ENCODE results near the gene HPSE2.

HPSE2 gene

DNA sequence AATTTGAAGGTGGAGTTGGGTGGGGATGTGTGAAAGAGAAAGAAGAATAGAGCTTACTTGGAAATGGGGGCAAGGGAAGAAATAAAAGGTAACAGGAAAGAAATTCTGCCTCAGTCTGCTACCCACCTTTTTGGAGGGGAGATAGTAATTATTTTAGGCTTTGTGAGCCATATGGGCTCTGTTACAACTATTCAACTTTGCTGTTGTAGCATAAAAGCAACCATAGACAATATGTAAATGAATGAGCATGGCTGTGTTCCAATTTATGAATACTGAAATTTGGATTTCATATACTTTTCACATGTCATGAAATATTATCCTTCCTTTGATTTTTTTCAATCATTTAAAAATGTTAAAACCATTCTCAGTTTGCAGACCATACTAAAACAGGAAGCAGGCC lies 176.9 kb downstream of the HPSE2 start:
- Histone ChIP-seq H3K4me1 (ENCODE audit: control extremely low read depth in 1 of 4, control insufficient read depth in 4 of 4, insufficient read depth in 4 of 4, low read length in 3 of 4) (no peaks in the 10 kb centered on the region), H3K27ac (ENCODE audit: insufficient read depth in 1 of 2, low read depth in 1 of 2, low read length in 2 of 2, poor library complexity in 1 of 2, severe bottlenecking in 2 of 2) (no peak overlapping the region), H3K4me3 (ENCODE audit: control insufficient read depth in 1 of 7, extremely low read depth in 1 of 7, insufficient read depth in 4 of 7, low read depth in 2 of 7, low read length in 6 of 7) (no peak overlapping the region), H3K27me3 (replicated peaks in 2 of 5; ENCODE audit: control insufficient read depth in 4 of 5, insufficient read depth in 5 of 5, low read length in 4 of 5) (peaks cover 0 to 2% (median 0%) of the 10 kb centered on the region in 5 experiments), H3K36me3 (ENCODE audit: control insufficient read depth in 4 of 4, insufficient read depth in 4 of 4, low read length in 3 of 4) (no peaks in the 10 kb centered on the region), H3K9me3 (ENCODE audit: control extremely low read depth in 1 of 5, control insufficient read depth in 4 of 5, insufficient read depth in 2 of 5, low read depth in 1 of 5, low read length in 4 of 5) (no peaks in the 10 kb centered on the region)
- ChIA-PET POLR2A (no interaction called here), CTCF (no interaction called here)
- no peak for DNase-seq

- no peaks in the 10 kb centered on the region for H3K36me3 ChIP-seq (ENCODE audit: control insufficient read depth in 4 of 4, insufficient read depth in 4 of 4, low read length in 3 of 4)
- no peak overlapping the region for H3K27ac ChIP-seq (ENCODE audit: insufficient read depth in 1 of 2, low read depth in 1 of 2, low read length in 2 of 2, poor library complexity in 1 of 2, severe bottlenecking in 2 of 2)
- CTCF ChIA-PET = interaction anchor here (1.2 kb wide), 1 partner anchor 16 kb away, joined by 3 read pairs; no protein-coding TSS in a partner anchor
- DNase-seq = no peak
- H3K4me1 ChIP-seq (ENCODE audit: control extremely low read depth in 1 of 4, control insufficient read depth in 4 of 4, insufficient read depth in 4 of 4, low read length in 3 of 4) = no peaks in the 10 kb centered on the region
- peaks cover 0 to 2% (median 0%) of the 10 kb centered on the region in 5 experiments for H3K27me3 ChIP-seq (replicated peaks in 2 of 5; ENCODE audit: control insufficient read depth in 4 of 5, insufficient read depth in 5 of 5, low read length in 4 of 5)
- H3K9me3 ChIP-seq (ENCODE audit: control extremely low read depth in 1 of 5, control insufficient read depth in 4 of 5, insufficient read depth in 2 of 5, low read depth in 1 of 5, low read length in 4 of 5) = no peaks in the 10 kb centered on the region
- POLR2A ChIA-PET = no interaction called here
- 36% methylated on average over 1 of the region's 4 CpGs for WGBS (ENCODE audit: insufficient coverage)
- no peak overlapping the region for H3K4me3 ChIP-seq (ENCODE audit: control insufficient read depth in 1 of 7, extremely low read depth in 1 of 7, insufficient read depth in 4 of 7, low read depth in 2 of 7, low read length in 6 of 7)
Measured at GRCh38 chr10:99057936-99058690, 177.5 kb downstream of the HPSE2 start.

DNA sequence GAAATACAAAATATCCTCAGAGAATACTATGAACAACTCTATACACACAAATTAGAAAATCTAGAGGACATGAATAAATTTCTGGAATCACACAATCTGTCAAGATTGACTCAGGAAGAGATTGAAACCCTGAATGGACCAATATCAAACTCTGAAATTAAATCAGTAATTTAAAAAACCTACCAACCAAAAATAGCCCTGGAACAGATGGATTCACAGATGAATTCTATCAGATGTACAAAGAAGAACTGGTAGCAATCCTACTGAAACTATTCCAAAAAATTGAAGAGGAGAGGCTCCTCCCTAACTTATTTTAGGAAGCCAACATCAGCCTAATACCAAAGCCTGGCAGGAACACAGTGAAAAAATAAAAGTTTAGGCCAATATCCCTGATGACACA lies 190.0 kb downstream of the HPSE2 start:
- Histone ChIP-seq H3K4me1 (ENCODE audit: control extremely low read depth in 1 of 4, control insufficient read depth in 4 of 4, insufficient read depth in 4 of 4, low read length in 3 of 4) (no peaks in the 10 kb centered on the region), H3K36me3 (ENCODE audit: control insufficient read depth in 4 of 4, insufficient read depth in 4 of 4, low read length in 3 of 4) (no peaks in the 10 kb centered on the region)

DNA sequence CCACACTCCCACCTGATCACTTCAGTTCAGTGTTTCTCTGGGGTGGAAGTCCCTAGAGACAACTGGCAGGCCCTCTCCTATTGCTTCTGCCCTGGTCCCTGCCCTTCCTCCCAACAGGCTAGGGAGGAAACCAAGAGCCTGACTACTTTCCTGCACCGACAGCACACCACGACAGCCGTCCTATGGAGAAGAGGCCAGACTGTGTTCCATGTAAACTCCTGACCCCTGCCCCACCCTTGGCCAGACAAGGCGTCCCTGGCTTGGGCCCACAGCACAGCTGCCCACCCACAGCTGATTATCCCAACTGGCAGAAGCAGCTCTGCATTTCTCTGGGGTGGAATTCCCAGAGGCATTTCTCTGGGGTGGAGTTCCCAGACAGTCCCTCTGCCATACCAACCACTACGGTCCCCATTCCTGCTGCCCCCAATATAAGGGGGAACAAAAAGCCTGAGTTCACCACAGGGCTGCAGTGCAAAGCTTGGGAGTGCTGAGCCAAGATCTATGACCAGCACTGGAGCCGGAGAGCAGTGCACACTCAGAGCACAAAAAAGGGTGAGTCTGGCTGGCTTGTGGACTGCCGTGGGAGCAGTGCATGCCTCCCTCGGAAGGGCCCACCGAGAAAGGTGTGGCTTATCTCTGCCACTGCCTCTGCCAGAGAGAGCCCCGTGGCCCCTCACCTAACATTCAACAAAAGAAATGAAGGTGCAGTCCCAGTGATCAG lies 193.4 kb downstream of the HPSE2 start:
- 100% methylated on average over 6 of the region's 10 CpGs for WGBS (ENCODE audit: insufficient coverage)

More for the DNA sequence above, 190.0 kb downstream of the HPSE2 start:
- Histone ChIP-seq H3K9me3 (ENCODE audit: control extremely low read depth in 1 of 5, control insufficient read depth in 4 of 5, insufficient read depth in 2 of 5, low read depth in 1 of 5, low read length in 4 of 5) (peaks cover 0 to 17% (median 3%) of the 10 kb centered on the region in 5 experiments), H3K27me3 (replicated peaks in 2 of 5; ENCODE audit: control insufficient read depth in 4 of 5, insufficient read depth in 5 of 5, low read length in 4 of 5) (no peaks in the 10 kb centered on the region), H3K4me3 (ENCODE audit: control insufficient read depth in 1 of 7, extremely low read depth in 1 of 7, insufficient read depth in 4 of 7, low read depth in 2 of 7, low read length in 6 of 7) (no peak overlapping the region), H3K27ac (ENCODE audit: insufficient read depth in 1 of 2, low read depth in 1 of 2, low read length in 2 of 2, poor library complexity in 1 of 2, severe bottlenecking in 2 of 2) (no peak overlapping the region)
- ChIA-PET CTCF (no interaction called here), POLR2A (no interaction called here)
- DNase-seq = no peak

GRCh38 chr10:99041468-99041867 lies 194.2 kb downstream of the HPSE2 start:
- DNase-seq = no peak
- no peak overlapping the region for H3K4me3 ChIP-seq (ENCODE audit: control insufficient read depth in 1 of 7, extremely low read depth in 1 of 7, insufficient read depth in 4 of 7, low read depth in 2 of 7, low read length in 6 of 7)
- 93% methylated on average over 4 of the region's 4 CpGs for WGBS (ENCODE audit: insufficient coverage)
- H3K36me3 ChIP-seq (ENCODE audit: control insufficient read depth in 4 of 4, insufficient read depth in 4 of 4, low read length in 3 of 4) = no peaks in the 10 kb centered on the region
- ChIA-PET POLR2A (no interaction called here), CTCF (no interaction called here)
- H3K4me1 ChIP-seq (ENCODE audit: control extremely low read depth in 1 of 4, control insufficient read depth in 4 of 4, insufficient read depth in 4 of 4, low read length in 3 of 4) = no peaks in the 10 kb centered on the region
- no peak overlapping the region for H3K27ac ChIP-seq (ENCODE audit: insufficient read depth in 1 of 2, low read depth in 1 of 2, low read length in 2 of 2, poor library complexity in 1 of 2, severe bottlenecking in 2 of 2)
- no peaks in the 10 kb centered on the region for H3K27me3 ChIP-seq (replicated peaks in 2 of 5; ENCODE audit: control insufficient read depth in 4 of 5, insufficient read depth in 5 of 5, low read length in 4 of 5)
- peaks cover 0 to 17% (median 3%) of the 10 kb centered on the region in 5 experiments for H3K9me3 ChIP-seq (ENCODE audit: control extremely low read depth in 1 of 5, control insufficient read depth in 4 of 5, insufficient read depth in 2 of 5, low read depth in 1 of 5, low read length in 4 of 5)

More for the DNA sequence above, 193.4 kb downstream of the HPSE2 start:
- Histone ChIP-seq H3K27me3 (replicated peaks in 2 of 5; ENCODE audit: control insufficient read depth in 4 of 5, insufficient read depth in 5 of 5, low read length in 4 of 5) (no peaks in the 10 kb centered on the region), H3K4me3 (ENCODE audit: control insufficient read depth in 1 of 7, extremely low read depth in 1 of 7, insufficient read depth in 4 of 7, low read depth in 2 of 7, low read length in 6 of 7) (no peak overlapping the region), H3K36me3 (ENCODE audit: control insufficient read depth in 4 of 4, insufficient read depth in 4 of 4, low read length in 3 of 4) (no peaks in the 10 kb centered on the region), H3K4me1 (ENCODE audit: control extremely low read depth in 1 of 4, control insufficient read depth in 4 of 4, insufficient read depth in 4 of 4, low read length in 3 of 4) (no peaks in the 10 kb centered on the region), H3K9me3 (ENCODE audit: control extremely low read depth in 1 of 5, control insufficient read depth in 4 of 5, insufficient read depth in 2 of 5, low read depth in 1 of 5, low read length in 4 of 5) (peaks cover 0 to 17% (median 3%) of the 10 kb centered on the region in 5 experiments), H3K27ac (ENCODE audit: insufficient read depth in 1 of 2, low read depth in 1 of 2, low read length in 2 of 2, poor library complexity in 1 of 2, severe bottlenecking in 2 of 2) (no peak overlapping the region)
- POLR2A ChIA-PET = no interaction called here
- no peak for DNase-seq
- CTCF ChIA-PET = interaction anchor here (0.7 kb wide), 1 partner anchor 15 kb away, joined by 3 read pairs; no protein-coding TSS in a partner anchor

DNA sequence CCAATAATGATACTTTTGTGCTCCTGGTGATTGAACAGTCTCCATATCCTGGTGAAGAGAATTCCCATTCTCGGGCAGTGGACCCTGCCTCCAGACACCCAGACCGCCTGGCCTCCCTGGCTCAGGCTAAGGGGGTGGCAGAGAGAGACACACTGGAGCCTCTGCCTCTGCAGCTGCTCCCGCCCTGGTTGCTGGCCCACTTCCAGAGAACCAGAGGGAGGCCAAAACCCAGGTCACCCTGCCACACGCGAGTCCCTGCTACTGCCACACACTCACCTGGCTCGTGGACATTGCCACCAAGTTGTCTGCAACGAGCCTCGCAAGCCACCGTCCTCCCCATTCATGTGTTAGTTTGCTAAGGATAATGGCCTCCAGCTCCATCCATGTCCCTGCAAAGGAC lies 221.8 kb downstream of the HPSE2 start:
- CTCF ChIA-PET = no interaction called here

DNA sequence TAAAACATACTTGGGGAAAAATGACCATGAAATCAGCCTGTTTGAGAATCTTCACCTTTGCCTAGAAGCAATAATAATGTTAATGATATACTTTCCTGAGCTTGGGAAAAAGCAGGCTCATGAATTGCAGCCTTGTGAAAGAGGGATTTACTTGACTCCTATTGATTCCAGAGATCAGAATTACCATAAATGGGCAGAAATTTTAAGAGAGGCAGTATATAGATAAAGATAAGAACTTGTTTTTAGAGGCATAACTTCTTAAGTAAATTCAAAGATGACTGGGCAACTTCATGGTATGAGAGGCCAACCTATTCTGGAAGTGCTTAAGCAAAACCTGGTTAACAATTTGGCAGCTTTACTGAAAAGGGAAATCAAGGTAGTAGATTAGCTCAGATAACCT lies 225.4 kb downstream of the HPSE2 start:
- CTCF ChIA-PET = no interaction called here
- H3K27me3 ChIP-seq (replicated peaks in 2 of 5; ENCODE audit: control insufficient read depth in 4 of 5, insufficient read depth in 5 of 5, low read length in 4 of 5) = no peaks in the 10 kb centered on the region
- POLR2A ChIA-PET = no interaction called here

More for the DNA sequence above, 221.8 kb downstream of the HPSE2 start:
- H3K9me3 ChIP-seq (ENCODE audit: control extremely low read depth in 1 of 5, control insufficient read depth in 4 of 5, insufficient read depth in 2 of 5, low read depth in 1 of 5, low read length in 4 of 5) = peaks cover 0 to under 1% (median 0%) of the 10 kb centered on the region in 5 experiments
- no peak overlapping the region for H3K27ac ChIP-seq (ENCODE audit: insufficient read depth in 1 of 2, low read depth in 1 of 2, low read length in 2 of 2, poor library complexity in 1 of 2, severe bottlenecking in 2 of 2)
- H3K4me3 ChIP-seq (ENCODE audit: control insufficient read depth in 1 of 7, extremely low read depth in 1 of 7, insufficient read depth in 4 of 7, low read depth in 2 of 7, low read length in 6 of 7) = no peak overlapping the region
- POLR2A ChIA-PET = no interaction called here
- no peaks in the 10 kb centered on the region for H3K36me3 ChIP-seq (ENCODE audit: control insufficient read depth in 4 of 4, insufficient read depth in 4 of 4, low read length in 3 of 4)
- WGBS (ENCODE audit: insufficient coverage) = 97% methylated on average over 6 of the region's 9 CpGs
- H3K4me1 ChIP-seq (ENCODE audit: control extremely low read depth in 1 of 4, control insufficient read depth in 4 of 4, insufficient read depth in 4 of 4, low read length in 3 of 4) = no peaks in the 10 kb centered on the region
- no peak for DNase-seq
- H3K27me3 ChIP-seq (replicated peaks in 2 of 5; ENCODE audit: control insufficient read depth in 4 of 5, insufficient read depth in 5 of 5, low read length in 4 of 5) = no peaks in the 10 kb centered on the region

More for the DNA sequence above, 225.4 kb downstream of the HPSE2 start:
- Histone ChIP-seq H3K27ac (ENCODE audit: insufficient read depth in 1 of 2, low read depth in 1 of 2, low read length in 2 of 2, poor library complexity in 1 of 2, severe bottlenecking in 2 of 2) (no peak overlapping the region), H3K36me3 (ENCODE audit: control insufficient read depth in 4 of 4, insufficient read depth in 4 of 4, low read length in 3 of 4) (no peaks in the 10 kb centered on the region), H3K4me3 (ENCODE audit: control insufficient read depth in 1 of 7, extremely low read depth in 1 of 7, insufficient read depth in 4 of 7, low read depth in 2 of 7, low read length in 6 of 7) (no peak overlapping the region), H3K4me1 (ENCODE audit: control extremely low read depth in 1 of 4, control insufficient read depth in 4 of 4, insufficient read depth in 4 of 4, low read length in 3 of 4) (no peaks in the 10 kb centered on the region), H3K9me3 (ENCODE audit: control extremely low read depth in 1 of 5, control insufficient read depth in 4 of 5, insufficient read depth in 2 of 5, low read depth in 1 of 5, low read length in 4 of 5) (peaks cover 2 to 16% (median 9%) of the 10 kb centered on the region in 5 experiments)
- DNase-seq = no peak
